Stimulated activated CD8-positive, alpha-beta memory T cell treated with anti-CD3 and anti-CD28 coated beads, Interleukin-15, amount 100 ng/mL, for 1 hour (primary cell): ENCODE data around the gene SERP1.

Experiments
- DNase-seq: peaks from one replicate; pipeline ENCODE4 v3.0.0-alpha.2; 2020; ENCODE audit warnings: low read depth

The SERP1 gene

GRCh38 chr3:150546226-150547044 is at the start of gene SERP1, which contains the start of gene EIF2A:
Gene SERP1, minus strand, starts transcription at chr3:150546496. Its CDS starts 361 bp downstream, at chr3:150546135.
Gene EIF2A, plus strand, starts transcription at chr3:150546787. Its CDS starts 16 bp downstream, at chr3:150546803.
- DNase-seq, result peak; percentile 99

GRCh38 chr3:150594150-150594549 is 47.9 kb upstream of the SERP1 start:
- DNase-seq, result no peak

- no peak for DNase-seq
These were observed 43.5 kb upstream of the SERP1 start for GRCh38 chr3:150589759-150590158.

DNA sequence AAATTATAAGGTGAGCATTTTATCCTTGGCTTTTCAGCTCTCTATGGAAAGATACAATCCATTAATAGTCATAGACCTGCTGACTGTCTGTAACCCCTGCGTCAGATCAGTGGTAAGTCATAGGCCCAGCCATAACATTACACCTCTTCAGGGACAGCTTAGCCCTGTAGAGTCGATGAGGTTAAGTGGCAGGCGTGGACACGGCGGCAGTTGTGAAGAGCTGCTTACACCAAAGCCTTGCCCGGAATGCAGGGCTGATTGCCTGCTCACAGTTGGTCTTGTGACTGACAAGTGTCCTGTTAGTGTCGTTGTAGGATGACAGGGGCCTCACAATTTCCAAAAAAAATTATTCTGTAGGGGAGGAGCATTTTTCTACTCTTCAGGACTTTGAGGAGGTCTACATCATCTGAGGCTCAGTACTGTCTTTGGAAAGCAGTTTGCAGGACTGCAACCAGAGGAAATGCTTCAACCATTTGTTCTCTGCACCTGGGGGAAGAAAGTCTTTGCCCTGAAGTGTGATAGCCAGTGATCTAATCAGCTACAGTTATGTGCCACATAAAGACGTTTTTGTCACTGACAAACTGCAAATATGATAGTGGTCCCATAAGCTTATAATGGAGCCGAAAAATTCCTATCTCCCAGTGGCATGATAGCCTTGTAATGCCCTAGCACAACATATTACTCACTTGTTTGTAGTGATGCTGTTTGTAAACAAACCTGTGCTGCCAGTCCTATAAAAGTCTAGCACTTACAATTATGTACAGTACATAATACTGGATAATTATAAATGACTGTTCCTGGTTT is 41.9 kb upstream of the SERP1 start:
- no peak for DNase-seq

DNA sequence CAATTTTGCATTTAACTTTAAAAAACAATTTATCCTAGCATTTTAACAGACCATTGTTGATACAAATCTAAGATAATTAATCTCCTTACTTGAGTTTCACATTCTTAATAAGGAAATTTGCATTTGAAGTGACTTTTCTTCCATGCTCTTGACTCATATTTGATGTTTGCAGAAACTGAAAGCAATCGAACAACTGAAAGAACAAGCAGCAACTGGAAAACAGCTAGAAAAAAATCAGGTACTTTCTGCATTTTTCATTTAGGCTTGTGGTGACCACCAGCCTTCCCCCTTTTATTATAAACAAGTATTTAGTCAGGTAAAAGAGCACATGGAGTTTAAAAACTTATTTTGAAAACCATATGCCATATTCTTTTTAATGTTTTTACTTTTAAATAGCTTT is 36.7 kb upstream of the SERP1 start:
- DNase-seq, result no peak

DNA sequence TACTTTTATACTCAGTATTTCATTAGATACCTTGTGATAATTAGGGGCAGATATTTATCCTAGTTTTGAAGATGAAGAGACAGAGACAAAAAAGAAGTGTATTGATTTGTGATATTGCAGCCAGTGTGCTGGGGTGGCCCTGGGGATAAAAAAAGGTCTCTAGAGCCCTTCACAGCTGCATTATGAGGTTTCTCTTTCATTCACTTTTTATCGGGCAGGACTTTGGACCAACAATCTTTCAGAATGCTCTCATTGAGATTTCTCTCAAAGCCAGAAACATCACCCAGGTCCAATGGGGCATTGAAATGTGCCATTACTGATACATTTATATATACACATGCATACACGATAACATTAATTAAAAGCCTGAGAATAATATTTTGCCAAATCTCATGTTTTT is 36.3 kb upstream of the SERP1 start:
- no peak for DNase-seq

DNA sequence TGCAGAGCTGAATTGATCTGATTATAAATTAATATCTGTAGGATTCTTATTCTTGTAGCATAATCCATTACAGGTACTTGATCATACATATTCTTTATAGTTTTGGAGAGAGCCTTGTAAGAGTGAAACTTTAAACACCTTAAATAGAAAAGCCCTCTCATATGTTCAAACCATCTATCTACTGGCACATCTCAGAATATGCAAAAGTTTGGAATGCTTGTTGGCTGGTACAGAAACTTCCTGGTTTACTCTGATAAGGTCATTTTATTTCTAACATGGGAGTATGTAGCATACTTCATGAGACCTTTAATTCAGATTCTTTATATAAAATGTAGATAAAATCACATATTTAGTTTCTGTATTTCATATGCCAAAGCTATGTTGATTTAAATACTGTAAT is 34.9 kb upstream of the SERP1 start:
- no peak for DNase-seq

- no peak for DNase-seq
These were observed 31.6 kb upstream of the SERP1 start for GRCh38 chr3:150577855-150578254.

GRCh38 chr3:150567328-150567727 is 21.0 kb upstream of the SERP1 start:
- no peak for DNase-seq

DNA sequence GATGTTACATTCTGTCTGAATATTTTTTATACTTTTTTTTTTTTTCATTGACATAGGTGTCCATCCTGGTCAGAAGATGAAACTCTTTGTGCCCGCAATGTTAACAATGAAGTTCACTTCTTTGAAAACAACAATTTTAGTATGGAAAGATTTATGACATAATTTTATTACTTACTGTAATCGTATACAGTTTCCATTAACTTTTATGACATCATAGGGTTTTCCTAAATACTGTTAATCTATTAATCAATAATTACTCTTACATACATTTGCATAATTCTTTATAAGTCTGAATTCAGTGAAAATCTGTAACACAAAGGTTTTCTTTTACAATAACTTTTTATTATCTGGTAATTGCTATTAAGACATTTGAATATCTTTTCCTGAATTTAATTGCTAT is 17.9 kb upstream of the SERP1 start:
- DNase-seq, result no peak

DNA sequence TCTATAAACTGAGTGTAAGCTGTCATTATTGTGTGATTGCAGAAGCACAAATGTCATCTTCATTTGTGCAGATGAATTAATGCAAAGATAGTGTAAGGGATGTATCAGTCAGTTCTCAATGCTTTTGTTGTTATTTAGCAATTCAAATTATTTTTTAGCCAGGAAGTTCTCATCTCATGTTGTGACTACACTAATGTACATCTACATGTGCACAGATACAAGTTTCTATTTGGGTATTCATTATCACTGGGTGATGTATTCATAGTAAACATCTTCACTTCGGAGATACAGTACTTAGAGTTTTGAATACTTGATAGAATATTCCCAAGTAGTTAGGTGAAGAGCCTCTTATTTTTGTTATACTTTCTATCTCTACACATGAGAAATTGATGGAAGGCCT is 11.4 kb upstream of the SERP1 start:
- no peak for DNase-seq

DNA sequence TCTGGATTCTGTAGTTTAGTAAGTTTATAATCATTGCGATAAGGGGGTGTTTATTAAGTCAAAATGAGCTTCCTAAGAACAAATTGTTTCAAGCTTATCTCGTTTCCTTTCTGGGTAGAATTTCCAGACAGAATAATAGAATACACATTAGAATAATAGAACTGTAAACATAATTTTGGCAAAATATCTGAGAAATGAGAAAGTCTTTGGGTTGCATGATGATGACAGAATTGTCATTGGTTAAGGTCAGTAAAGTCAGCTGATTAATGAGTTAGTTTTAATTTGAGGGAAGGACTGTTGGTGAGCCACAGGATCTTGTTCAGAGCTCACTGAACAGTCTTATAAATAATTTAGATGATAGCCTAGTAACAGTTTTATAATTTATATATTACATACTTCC is 10.5 kb upstream of the SERP1 start:
- DNase-seq, result no peak

- DNase-seq, result no peak
These were observed 9.7 kb upstream of the SERP1 start for GRCh38 chr3:150555859-150556436.

- DNase-seq, result no peak
These were observed 897 bp upstream of the SERP1 start for GRCh38 chr3:150547045-150547741.

DNA sequence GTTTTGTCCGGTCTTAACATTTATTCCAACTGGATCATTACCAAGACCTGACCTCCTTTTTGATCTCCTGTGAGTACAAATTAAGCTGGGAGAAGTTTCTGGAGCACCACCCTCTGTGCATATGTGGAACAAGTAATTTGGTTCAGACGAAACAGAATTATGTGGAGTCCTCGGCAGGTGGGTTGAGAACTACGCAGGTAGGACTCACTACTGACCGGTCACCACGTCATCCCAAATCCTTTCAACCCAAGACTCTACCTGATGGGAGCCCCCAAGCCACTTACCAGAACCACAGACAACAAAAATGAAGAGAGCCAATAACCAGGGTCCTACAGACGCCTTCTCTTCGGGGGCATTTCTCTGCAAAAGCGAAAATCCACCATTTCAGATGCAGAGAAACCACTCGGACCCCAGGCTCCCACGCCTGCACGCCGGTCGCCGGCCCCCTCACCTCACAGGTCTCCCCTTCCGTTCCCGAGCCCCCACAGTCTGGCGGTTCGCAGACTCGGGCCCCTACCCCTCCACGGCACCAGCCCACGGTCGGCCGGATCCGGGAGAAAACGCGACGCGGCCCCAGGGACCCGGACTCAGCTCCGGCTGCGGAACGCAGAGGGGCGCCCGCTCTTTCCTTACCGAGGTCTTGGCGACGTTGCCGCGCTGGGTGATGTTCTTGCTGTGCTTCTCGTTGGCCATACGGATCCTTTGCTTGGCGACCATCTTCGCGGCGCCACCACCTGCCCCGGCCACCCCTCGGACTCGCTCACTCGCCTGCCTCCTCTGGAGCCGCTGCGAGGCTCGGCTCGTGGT is 674 bp downstream of the SERP1 start:
- no peak for DNase-seq

DNA sequence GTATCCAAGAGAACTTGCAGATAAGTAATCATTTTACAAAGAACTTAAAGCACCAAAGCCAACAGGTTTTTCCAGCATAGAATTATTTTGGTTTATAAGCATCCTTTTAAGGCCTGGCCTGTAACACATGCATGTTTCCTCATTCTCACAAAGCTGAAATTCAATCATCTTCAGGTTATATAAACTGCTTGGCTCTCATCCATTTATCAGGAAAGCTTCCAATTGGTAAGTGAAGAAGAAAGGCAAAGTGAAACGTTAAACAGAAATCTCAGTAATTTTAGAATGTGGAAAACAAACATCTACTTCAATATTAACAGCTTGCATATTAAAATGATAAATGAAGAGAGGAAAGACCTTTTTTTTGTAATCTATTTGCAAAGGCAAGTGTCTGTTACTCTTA is 1.6 kb downstream of the SERP1 start:
- no peak for DNase-seq

DNA sequence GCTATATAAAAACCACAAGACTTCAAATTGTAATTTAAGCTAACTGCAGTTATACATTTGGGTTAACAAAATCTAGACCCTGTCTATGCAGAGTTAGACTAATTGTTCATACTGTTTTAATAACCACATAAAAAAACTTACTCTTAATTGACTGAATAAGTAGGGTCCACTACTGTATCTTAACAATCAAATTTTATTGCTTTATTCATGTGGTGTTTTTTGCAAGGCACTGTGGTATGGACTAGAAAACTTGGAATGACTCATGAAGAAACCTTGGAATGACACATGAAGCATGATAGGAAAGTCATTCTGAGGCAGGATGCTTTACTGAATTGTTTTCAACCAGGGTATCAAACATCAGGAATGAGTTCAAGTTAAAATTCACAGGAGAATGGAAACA is 2.3 kb downstream of the SERP1 start:
- DNase-seq, result no peak

DNA sequence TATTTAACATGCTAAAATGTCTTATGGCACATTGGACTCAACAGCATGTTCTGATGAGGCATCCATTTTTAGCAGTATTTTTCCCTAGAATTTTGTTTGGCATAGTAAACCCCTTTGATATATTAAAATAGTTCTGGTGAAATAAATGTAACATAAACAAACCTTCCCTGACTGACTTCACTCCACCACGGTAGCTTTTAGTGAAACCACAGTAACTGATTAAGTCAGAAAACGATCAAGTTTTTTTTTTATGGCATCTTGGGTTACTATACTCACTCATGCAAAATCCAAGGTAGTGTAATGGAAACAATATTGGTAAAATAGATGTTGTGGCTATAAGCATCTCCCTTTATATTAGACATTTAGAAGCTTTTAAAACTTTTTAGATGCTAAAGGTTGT is 2.8 kb downstream of the SERP1 start:
- no peak for DNase-seq

GRCh38 chr3:150543128-150543527 is 3.2 kb downstream of the SERP1 start:
- DNase-seq, result no peak

GRCh38 chr3:150540991-150541390 is 5.3 kb downstream of the SERP1 start:
- DNase-seq, result no peak

GRCh38 chr3:150540297-150540696 is 6.0 kb downstream of the SERP1 start:
- DNase-seq, result no peak
